DOHH2 (cell line): ENCODE data around the gene SLC25A25.

Experiments
- H3F3A ChIP-seq: fragments of 200-600 bp; sonication (generic), shearing (Covaris generic); 2 replicates; pipeline ENCODE4 v1.6.0; 2016; ENCODE audit warnings: antibody characterized with exemption, mild to moderate bottlenecking; ENCODE audit not compliant: control insufficient read depth, insufficient read depth
- H3K27ac ChIP-seq: fragments of 200-600 bp; sonication (generic); 2 replicates; pipeline ENCODE4 v1.5.1; 2014; ENCODE audit warnings: low read depth, mild to moderate bottlenecking, low read length, moderate library complexity
- H3K27me3 ChIP-seq: fragments of 200-600 bp; sonication (generic); 2 replicates; pipeline ENCODE4 v1.6.1; 2014; ENCODE audit warnings: mild to moderate bottlenecking, low read length, mixed read lengths; ENCODE audit not compliant: control insufficient read depth
- H3K36me3 ChIP-seq: fragments of 200-600 bp; sonication (generic); 2 replicates; pipeline ENCODE4 v1.6.1; 2014; ENCODE audit warnings: mild to moderate bottlenecking, low read length, moderate library complexity, mixed read lengths; ENCODE audit not compliant: control insufficient read depth
- H3K4me1 ChIP-seq: fragments of 200-600 bp; sonication (generic); 2 replicates; pipeline ENCODE4 v1.6.1; 2014; ENCODE audit warnings: mild to moderate bottlenecking, low read length, mixed read lengths; ENCODE audit not compliant: control insufficient read depth
- H3K4me2 ChIP-seq: fragments of 200-600 bp; sonication (generic); 2 replicates; pipeline ENCODE4 v1.6.0; 2014; ENCODE audit warnings: mild to moderate bottlenecking, low read length, moderate library complexity
- H3K4me3 ChIP-seq: fragments of 200-600 bp; sonication (generic); 2 replicates; pipeline ENCODE4 v1.5.1; 2014; ENCODE audit warnings: mild to moderate bottlenecking, low read length, mixed read lengths
- H3K79me2 ChIP-seq: fragments of 200-600 bp; sonication (generic); 2 replicates; pipeline ENCODE4 v1.6.1; 2014; ENCODE audit warnings: mild to moderate bottlenecking, low read length, mixed read lengths; ENCODE audit not compliant: control insufficient read depth
- H3K9me2 ChIP-seq: fragments of 200-600 bp; sonication (generic); replicated peaks from 2 replicates; pipeline ENCODE4 v1.6.1; 2014; ENCODE audit warnings: mild to moderate bottlenecking, low read length, mixed read lengths; ENCODE audit not compliant: control insufficient read depth
- H3K9me3 ChIP-seq: fragments of 200-600 bp; sonication (generic); 2 replicates; pipeline ENCODE4 v1.6.1; 2014; ENCODE audit warnings: antibody characterized with exemption, low read length, mixed read lengths; ENCODE audit not compliant: control insufficient read depth, insufficient read depth
- H4K20me1 ChIP-seq: fragments of 200-600 bp; sonication (generic); 2 replicates; pipeline ENCODE4 v1.6.0; 2014; ENCODE audit warnings: low read depth, mild to moderate bottlenecking, antibody characterized with exemption, low read length, moderate library complexity; ENCODE audit not compliant: control insufficient read depth, insufficient read depth
- EZH2phosphoT487 ChIP-seq: fragments of 200-600 bp; sonication (generic); IDR thresholded peaks from 2 replicates; pipeline ENCODE4 v1.6.1; 2017; ENCODE audit warnings: borderline replicate concordance, mild to moderate bottlenecking, antibody characterized with exemption, low read length, moderate library complexity, mixed read lengths
- TF ChIP-seq, protein P1 (sequence below): fragments of 200-600 bp; sonication (generic); IDR thresholded peaks from one replicate; pipeline ENCODE4 v1.5.1; 2014; ENCODE audit warnings: antibody characterized with exemption, mild to moderate bottlenecking, low read depth, low read length; ENCODE audit not compliant: poor library complexity, severe bottlenecking

The SLC25A25 gene

DNA sequence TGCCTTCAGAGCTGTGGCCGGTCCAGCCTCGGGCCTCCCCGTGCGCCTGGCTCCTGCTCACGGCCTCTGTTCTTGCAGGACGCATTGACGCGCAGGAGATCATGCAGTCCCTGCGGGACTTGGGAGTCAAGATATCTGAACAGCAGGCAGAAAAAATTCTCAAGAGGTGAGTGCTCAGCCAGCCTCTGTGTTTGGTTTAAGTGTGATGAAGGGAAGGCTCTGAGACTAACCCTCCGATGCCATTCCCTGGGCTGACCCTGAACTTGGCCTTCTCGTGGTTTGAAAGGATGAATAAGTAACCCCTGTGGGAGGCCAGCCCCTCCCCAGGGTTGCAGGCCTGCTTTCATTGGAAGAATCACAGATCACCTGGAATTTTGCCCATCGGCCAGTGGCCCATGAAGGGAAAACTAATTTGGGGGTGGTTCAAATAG, 33.2 kb downstream of the SLC25A25 start:
- H3K4me1 ChIP-seq, result no peaks in the 10 kb centered on the region
- no peaks in the 10 kb centered on the region for H4K20me1 ChIP-seq
- no peaks in the 10 kb centered on the region for H3K9me2 ChIP-seq
- H3K27me3 ChIP-seq, result no peaks in the 10 kb centered on the region
- H3F3A ChIP-seq, result no peaks in the 10 kb centered on the region
- no peak overlapping the region for H3K4me2 ChIP-seq
- H3K27ac ChIP-seq, result no peak overlapping the region
- peaks cover 23% of the 10 kb centered on the region for H3K79me2 ChIP-seq
- H3K36me3 ChIP-seq, result peaks cover 34% of the 10 kb centered on the region
- TF ChIP-seq EZH2phosphoT487, result no peak
- no peak overlapping the region for H3K4me3 ChIP-seq
- no peaks in the 10 kb centered on the region for H3K9me3 ChIP-seq

DNA sequence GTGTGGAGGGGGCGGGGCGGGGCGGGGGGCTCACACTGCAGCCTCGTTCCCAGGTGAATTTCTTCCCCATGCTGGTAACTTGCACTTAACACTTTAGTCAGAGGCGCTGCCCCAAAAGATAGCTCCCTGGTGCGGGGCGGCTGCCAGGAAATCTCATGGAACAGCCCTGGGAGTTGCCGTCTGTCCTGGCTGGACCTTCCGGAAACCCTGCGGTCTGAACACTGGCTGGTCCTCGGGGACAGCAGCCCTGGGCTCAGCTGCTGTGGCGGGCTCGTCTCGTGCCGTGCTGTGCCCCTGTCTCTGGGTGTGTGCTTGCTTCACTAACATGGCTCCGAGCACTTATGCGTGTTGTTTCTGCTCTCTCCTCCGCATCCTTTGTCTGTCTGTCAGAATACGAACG, 33.7 kb downstream of the SLC25A25 start:
- peaks cover 38% of the 10 kb centered on the region for H3K36me3 ChIP-seq
- no peak overlapping the region for H3K4me3 ChIP-seq
- H3K4me1 ChIP-seq, result no peaks in the 10 kb centered on the region

DNA sequence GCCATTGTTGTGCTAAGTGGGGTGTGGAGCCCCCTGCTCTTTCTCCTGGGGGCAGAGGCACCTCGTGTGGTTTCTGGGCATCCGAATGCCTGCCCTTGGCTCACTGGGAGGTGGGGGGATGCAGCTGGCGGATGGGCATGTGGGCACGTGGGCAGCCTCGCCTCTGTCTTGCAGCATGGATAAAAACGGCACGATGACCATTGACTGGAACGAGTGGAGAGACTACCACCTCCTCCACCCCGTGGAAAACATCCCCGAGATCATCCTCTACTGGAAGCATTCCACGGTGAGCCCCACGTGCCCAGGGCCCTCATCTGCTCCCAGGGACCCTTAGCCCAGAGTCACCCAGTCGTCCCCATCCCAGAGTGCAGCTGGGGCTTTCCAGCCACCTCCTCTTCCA, 34.2 kb downstream of the SLC25A25 start:
- Histone ChIP-seq H3K27ac (no peak overlapping the region), H3K9me3 (no peaks in the 10 kb centered on the region), H3K36me3 (peaks cover 44% of the 10 kb centered on the region), H3K9me2 (no peaks in the 10 kb centered on the region), H3F3A (no peaks in the 10 kb centered on the region), H3K79me2 (peaks cover 16% of the 10 kb centered on the region), H3K4me2 (no peak overlapping the region), H3K4me3 (no peak overlapping the region), H4K20me1 (no peaks in the 10 kb centered on the region), H3K4me1 (no peaks in the 10 kb centered on the region), H3K27me3 (no peaks in the 10 kb centered on the region)
- TF ChIP-seq, protein P1, sequence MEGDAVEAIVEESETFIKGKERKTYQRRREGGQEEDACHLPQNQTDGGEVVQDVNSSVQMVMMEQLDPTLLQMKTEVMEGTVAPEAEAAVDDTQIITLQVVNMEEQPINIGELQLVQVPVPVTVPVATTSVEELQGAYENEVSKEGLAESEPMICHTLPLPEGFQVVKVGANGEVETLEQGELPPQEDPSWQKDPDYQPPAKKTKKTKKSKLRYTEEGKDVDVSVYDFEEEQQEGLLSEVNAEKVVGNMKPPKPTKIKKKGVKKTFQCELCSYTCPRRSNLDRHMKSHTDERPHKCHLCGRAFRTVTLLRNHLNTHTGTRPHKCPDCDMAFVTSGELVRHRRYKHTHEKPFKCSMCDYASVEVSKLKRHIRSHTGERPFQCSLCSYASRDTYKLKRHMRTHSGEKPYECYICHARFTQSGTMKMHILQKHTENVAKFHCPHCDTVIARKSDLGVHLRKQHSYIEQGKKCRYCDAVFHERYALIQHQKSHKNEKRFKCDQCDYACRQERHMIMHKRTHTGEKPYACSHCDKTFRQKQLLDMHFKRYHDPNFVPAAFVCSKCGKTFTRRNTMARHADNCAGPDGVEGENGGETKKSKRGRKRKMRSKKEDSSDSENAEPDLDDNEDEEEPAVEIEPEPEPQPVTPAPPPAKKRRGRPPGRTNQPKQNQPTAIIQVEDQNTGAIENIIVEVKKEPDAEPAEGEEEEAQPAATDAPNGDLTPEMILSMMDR, result no peak
- TF ChIP-seq EZH2phosphoT487, result no peak

More for the DNA sequence above, 33.7 kb downstream of the SLC25A25 start:
- Histone ChIP-seq H3F3A (no peaks in the 10 kb centered on the region), H3K4me2 (no peak overlapping the region), H3K27me3 (no peaks in the 10 kb centered on the region), H3K9me2 (no peaks in the 10 kb centered on the region), H3K27ac (no peak overlapping the region), H3K9me3 (no peaks in the 10 kb centered on the region), H4K20me1 (no peaks in the 10 kb centered on the region), H3K79me2 (peaks cover 20% of the 10 kb centered on the region)
- TF ChIP-seq, protein P1, result no peak
- TF ChIP-seq EZH2phosphoT487, result no peak

DNA sequence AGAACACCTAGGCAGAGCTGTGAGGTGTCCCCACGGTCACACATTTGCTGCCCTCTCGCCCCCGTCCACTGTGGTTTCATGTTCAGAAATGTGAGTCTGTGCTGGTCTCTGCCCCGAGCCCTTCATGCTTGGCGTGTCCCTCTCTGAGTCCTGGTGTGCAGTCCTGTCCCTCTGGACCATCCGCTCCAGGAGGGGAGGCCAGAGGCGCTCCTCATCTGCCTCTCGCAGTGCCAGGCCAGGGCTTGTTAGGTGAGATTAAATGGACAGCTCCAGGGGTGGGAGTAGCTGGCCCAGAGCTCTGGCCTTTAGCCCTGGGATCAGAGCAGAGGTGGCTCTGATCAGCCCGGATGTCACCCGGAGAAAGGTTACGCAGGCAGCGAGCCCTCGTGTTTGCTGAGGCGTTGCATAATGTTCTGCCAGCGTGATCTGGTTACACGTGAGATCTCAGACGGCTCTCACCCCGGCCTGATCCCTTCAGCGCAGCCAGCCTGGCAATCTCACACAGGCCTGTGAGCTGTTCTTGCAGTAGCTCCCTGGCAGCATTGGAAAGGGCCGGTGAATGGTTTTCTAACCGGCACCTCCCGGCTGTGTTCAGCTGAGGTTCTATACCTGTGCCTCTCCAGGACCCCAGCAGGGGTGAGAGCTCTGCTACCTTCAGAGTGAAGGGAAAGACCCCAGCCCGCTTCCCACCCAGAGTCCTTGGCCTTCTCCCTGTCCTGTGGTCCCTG, 35.0 kb downstream of the SLC25A25 start:
- peaks cover 8% of the 10 kb centered on the region for H3K79me2 ChIP-seq
- no peaks in the 10 kb centered on the region for H3K27me3 ChIP-seq
- H3K9me3 ChIP-seq, result no peaks in the 10 kb centered on the region
- no peak overlapping the region for H3K4me2 ChIP-seq
- peaks cover 52% of the 10 kb centered on the region for H3K36me3 ChIP-seq
- no peaks in the 10 kb centered on the region for H4K20me1 ChIP-seq
- no peaks in the 10 kb centered on the region for H3F3A ChIP-seq
- no peak overlapping the region for H3K27ac ChIP-seq
- no peaks in the 10 kb centered on the region for H3K9me2 ChIP-seq
- no peak overlapping the region for H3K4me3 ChIP-seq
- H3K4me1 ChIP-seq, result no peaks in the 10 kb centered on the region
- no peak for TF ChIP-seq EZH2phosphoT487
- TF ChIP-seq, protein P1, result no peak
